ENCODE results near the gene GALM.
A peak's percentile ranks its signal among the peaks of the same experiment; 100 is the strongest.
"Not testable (repeated sequence)": the region's sequence is repeated elsewhere in the genome, so short reads cannot be mapped to it uniquely, and the experiment has no call there.

The GALM gene

GRCh38 chr2:38744399-38744780 is 78.5 kb downstream of the GALM start:
- no peak for DNase-seq

- no peak for DNase-seq
These were observed 79.4 kb downstream of the GALM start for GRCh38 chr2:38745267-38745666.

- DNase-seq: no peak
These were observed 81.1 kb downstream of the GALM start for GRCh38 chr2:38747007-38747424.

DNA sequence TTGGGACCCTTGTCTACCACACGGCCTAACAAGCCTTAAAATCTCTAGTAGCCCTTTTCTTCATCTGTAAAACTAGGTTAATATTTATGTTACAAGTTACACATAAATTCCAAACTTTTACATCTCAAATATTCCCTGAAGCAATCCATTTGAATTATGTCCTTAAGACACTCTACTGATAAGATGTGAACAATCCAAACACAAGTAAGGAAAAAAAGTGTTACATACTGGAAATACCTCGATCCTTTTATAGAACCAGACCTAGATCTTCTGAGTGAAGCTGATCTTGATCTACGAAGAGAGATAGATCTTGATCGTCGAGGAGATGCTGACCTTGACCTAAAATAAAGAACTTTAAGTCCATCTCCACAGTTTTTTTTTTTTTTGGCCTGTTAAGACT is 81.9 kb downstream of the GALM start:
- no peak for DNase-seq

DNA sequence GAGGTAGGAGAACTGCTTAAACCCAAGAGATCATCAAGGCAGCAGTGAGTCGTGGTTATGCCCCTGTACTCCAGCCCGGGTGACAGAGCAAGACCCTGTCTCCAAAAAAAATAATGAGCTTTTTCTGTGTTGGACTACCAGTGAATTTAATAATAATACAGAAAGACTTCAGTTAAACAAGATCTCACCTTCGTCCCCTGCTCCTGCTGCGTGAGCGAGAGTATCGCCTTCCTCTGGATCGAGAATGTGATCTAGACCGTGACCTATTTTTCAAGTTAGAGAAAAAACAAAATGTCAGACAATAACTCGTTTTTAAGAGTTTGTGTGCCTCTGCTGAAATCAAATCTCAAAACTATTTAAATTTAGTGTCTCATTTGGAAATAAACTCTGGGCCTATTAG is 82.5 kb downstream of the GALM start:
- DNase-seq: no peak

DNA sequence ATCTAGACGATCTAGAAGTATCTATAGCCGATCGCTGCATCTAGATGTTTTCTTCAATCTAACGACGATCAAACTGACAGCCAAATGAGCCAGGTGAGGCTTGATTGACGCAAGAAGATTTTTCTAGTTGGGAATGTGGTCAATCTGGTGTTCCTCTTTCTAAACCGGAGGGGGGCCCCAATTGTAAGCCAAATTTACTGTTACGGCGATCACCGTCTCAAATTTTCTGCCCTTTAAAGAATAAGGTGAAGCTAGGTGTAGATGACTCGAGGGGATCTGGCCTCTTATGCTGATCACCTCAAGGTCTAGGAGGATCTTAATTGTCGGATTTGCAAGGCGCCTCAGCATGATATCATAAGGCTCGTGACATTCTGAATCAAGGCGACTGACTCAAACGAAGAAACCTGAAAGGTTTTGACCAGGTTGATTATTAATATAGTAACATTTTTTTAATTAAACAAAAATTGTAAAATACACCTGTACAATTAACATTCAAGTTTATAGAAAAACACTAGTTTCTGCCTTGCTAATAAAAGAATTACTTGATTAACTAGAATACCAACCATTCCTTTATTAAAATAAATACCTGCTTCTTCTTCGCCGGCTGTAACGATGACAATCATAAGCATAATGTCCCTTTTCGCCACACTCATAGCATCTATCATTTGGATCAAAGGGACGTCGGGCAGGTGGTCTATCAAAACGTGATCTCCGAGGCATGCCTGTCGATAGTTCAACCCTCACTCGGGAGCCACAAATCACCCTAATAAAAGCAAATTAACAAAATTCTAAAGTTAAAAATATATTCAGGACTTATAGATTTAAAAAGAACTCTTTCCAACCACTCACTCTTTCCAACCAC is 83.3 kb downstream of the GALM start:
- DNase-seq: no peak

GRCh38 chr2:38750011-38750890 is 84.3 kb downstream of the GALM start:
- DNase-seq: peak; percentile 28

- peak; percentile 97 for DNase-seq
These were observed 85.1 kb downstream of the GALM start, which contains the start of gene SRSF7 for GRCh38 chr2:38750891-38751595. Gene SRSF7 (minus strand): TSS chr2:38751361. CDS start chr2:38751256, 105 bp downstream.

- DNase-seq: peak; percentile 29
These were observed 85.9 kb downstream of the GALM start for GRCh38 chr2:38751596-38752410.

DNA sequence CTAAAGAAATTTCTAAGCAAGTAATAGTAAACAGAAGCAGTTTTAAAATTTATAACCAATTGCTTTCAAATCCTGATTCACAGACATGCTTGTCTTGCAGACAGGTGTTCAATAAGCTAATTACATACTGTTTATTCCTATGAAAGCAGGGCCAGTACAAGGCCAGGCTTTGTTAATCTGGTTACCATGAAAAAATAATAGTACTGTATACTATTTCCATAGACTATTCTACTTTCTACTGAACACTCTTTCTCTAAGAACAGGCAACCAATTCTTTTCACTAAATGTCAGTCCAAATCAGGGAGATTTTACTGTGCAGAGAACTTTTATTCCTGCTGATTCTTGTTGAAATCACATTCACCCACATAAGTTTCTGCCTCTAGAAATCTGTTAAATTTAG is 88.1 kb downstream of the GALM start:
- DNase-seq: no peak

DNA sequence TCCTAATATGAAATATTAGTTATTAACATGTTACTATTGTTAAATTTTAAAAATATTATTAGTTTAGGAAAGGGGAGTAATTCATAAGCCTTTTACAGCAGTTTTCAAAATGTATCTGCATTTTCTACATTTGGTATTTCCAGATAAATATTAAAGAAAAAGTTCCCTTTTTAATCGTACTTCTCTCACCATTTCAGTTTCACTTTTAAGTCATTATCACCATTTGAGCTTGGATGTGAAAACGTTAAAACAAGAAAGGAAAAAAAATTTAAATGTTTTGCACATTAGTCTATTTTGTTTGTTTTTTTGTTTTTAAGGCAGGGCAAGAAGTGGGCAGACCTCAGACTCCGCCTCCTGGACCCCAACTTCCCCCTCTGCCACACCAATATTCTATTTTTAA is 88.6 kb downstream of the GALM start:
- DNase-seq: no peak

GRCh38 chr2:38755891-38756290 is 90.0 kb downstream of the GALM start:
- not testable (repeated sequence) for DNase-seq

GRCh38 chr2:38763228-38763627 is 97.3 kb downstream of the GALM start:
- no peak for DNase-seq

DNA sequence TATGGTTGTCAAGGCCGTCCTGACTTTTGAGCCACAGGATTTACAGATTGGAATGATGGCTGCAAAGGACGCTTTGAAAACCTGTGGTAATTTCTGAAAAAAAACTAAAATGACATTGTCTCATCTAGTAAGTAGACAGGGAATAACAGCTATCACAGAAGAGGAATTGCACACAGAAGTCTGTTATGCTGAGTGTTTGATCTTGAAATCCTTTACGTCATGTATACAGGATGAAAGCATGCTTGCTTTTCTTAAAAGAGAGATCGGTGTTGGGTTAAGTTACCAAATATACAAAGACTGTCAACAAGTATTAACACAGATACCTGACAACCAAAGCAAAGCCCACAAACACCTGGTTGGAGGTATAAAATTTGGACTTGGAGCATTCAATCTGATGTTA is 97.8 kb downstream of the GALM start:
- no peak for DNase-seq

DNA sequence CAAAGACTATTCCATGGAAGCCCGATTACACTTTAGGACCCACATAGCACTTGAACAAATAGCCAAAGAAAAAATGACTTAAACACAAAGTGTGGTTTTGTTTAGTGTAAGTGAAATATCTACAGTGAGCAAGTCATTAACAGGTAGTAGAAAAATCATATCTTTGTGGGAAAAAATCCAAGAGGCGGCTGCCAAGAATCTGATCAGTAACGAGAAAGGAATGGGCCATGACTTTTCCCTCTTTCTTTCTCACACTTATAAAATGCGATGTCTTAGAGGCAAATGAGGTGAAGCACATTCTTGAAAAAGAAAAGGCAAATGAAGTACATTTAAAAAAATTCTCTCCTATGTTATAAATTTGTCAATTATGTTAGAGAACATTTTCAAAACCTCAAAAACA is 99.2 kb downstream of the GALM start:
- DNase-seq: no peak

GRCh38 chr2:38765551-38765950 is 99.6 kb downstream of the GALM start:
- DNase-seq: no peak

- peak; percentile 7 for DNase-seq
These were observed 105.7 kb downstream of the GALM start for GRCh38 chr2:38771632-38772031.

GRCh38 chr2:38775097-38775920 is 109.4 kb downstream of the GALM start:
- no peak for DNase-seq

GRCh38 chr2:38775921-38776225 is 110.0 kb downstream of the GALM start:
- DNase-seq: no peak

DNA sequence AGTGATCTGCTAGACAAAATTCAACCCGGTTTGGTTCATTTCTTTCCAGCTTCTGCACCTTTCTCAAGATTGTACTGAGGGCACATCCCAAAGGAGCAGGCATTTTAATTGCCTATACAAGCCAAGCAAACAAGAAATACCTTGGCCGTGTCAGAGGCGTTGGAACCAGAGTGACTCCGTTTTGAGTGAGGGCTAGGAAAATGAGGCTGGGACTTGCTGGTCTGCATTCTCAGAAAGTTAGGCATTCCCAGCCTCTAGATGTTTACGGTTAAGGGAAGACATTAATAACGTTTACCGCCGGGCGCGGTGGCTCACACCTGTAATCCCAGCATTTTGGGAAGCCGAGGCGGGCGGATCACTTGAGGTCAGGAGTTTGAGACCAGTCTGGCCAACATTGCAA is 110.6 kb downstream of the GALM start:
- no peak for DNase-seq

DNA sequence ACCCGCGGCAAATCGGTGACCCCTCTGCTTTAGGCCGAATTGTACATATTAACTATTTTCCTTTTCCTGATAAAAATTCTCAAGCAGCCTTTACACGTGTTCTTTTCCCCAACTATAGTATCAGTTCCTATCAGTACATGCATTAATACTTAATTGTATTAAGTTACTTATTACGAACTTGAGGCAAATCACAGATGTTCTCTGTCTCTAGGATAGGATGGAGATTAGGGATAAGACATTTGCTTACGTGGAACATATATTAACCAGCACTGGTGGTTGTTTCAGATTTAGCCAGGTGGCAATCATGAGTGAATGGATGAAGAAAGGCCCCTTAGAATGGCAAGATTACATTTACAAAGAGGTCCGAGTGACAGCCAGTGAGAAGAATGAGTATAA is 112.8 kb downstream of the GALM start:
- DNase-seq: no peak

- no peak for DNase-seq
These were observed 117.7 kb downstream of the GALM start for GRCh38 chr2:38783586-38783985.
